GM12891 (cell line): ENCODE results near the gene POMGNT2.

Experiments used
- PAX5 ChIP-seq: IDR thresholded peaks from 2 replicates; pipeline ENCODE4 v1.6.1; 2011; ENCODE audit warnings: low read length, moderate library complexity, mild to moderate bottlenecking; ENCODE audit not compliant: insufficient read depth, severe bottlenecking
- POLR2A ChIP-seq: IDR thresholded peaks from 2 replicates; pipeline ENCODE4 v1.6.1; 2011; ENCODE audit warnings: low read depth, low read length, control low read depth
- POLR2AphosphoS5 ChIP-seq: IDR thresholded peaks from 2 replicates; pipeline ENCODE4 v1.6.1; 2011; ENCODE audit warnings: low read depth, low read length, control low read depth
- POU2F2 ChIP-seq: IDR thresholded peaks from 2 replicates; pipeline ENCODE4 v1.6.1; 2011; ENCODE audit warnings: low read depth, mild to moderate bottlenecking, control low read depth, low read length, moderate library complexity
- SPI1 ChIP-seq: IDR thresholded peaks from 2 replicates; pipeline ENCODE4 v1.6.1; 2011; ENCODE audit warnings: low read depth, low read length, control low read depth
- TAF1 ChIP-seq: IDR thresholded peaks from 2 replicates; pipeline ENCODE4 v1.6.1; 2011; ENCODE audit warnings: low read depth, low read length, control low read depth

DNA sequence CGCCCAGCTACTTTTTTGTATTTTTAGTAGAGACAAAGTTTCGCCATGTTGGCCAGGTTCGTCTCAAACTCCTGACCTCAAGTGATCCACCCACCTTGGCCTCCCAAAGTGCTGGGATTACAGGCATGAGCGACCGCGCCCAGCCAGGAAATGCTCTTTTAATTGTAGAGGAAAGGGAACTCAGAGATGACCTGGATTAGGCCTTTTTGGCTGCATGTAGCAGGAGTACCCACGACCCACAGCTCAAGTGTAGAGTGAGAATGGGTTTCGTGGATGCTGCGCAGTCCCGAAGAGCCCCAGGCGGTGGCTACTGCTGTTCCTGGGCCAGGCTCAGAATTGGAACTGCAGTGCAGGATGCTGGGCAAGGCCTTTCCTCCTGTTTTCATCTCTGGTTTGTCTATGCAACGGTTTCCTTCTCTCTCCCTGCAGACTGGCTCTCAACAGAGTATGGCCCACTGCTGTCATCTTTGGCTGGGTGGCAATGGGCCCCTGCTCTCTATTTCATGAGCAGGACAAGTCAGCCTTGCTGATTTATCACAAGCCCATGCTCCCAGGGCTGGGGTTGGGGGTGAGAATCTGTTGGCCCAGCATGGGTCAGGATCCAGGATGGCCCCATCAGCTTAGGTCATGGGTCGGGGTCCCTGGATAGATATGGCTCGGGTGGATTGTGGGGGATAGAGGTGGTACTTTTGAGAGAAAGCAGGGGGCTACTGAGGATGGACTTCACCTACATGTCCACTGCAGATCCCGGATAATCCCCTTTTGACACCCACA lies 75.5 kb downstream of the POMGNT2 start:
- no peak for TF ChIP-seq POLR2A
- TF ChIP-seq SPI1 = no peak
- TF ChIP-seq POLR2AphosphoS5 = no peak
- TF ChIP-seq TAF1 = no peak
- TF ChIP-seq PAX5 = no peak
- no peak for TF ChIP-seq POU2F2
